ENCODE data around the gene CHRNB1.

CHRNB1 gene

DNA sequence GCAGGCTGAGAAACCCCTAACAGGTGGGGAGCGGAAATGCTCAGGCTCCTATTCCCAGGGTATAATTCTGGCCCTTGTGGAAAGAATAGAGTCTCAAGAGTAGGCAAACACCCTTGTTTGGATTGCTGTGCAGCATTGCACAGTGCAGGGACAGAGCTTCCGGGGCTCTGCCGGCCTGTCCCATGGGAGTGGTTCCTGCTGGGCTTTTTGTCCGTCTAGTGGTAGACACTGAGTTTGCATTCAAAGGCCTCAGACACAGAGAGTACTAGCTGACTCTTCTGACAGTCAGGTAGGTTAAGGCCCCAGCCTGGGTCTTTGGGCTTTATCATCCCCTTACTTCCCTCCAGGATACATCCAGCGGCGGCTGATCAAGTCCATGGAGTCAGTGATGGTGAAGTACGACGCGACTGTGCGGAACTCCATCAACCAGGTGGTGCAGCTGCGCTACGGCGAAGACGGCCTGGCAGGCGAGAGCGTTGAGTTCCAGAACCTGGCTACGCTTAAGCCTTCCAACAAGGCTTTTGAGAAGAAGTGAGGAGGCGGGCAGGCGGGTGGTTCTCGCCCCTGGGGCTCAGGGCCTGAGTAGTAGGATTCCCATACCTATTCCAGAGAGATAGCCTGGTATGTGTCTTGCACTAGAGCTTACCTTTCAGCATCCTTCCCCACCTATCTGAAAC, 57.4 kb downstream of the CHRNB1 start:
- TF ChIP-seq, protein P1, sequence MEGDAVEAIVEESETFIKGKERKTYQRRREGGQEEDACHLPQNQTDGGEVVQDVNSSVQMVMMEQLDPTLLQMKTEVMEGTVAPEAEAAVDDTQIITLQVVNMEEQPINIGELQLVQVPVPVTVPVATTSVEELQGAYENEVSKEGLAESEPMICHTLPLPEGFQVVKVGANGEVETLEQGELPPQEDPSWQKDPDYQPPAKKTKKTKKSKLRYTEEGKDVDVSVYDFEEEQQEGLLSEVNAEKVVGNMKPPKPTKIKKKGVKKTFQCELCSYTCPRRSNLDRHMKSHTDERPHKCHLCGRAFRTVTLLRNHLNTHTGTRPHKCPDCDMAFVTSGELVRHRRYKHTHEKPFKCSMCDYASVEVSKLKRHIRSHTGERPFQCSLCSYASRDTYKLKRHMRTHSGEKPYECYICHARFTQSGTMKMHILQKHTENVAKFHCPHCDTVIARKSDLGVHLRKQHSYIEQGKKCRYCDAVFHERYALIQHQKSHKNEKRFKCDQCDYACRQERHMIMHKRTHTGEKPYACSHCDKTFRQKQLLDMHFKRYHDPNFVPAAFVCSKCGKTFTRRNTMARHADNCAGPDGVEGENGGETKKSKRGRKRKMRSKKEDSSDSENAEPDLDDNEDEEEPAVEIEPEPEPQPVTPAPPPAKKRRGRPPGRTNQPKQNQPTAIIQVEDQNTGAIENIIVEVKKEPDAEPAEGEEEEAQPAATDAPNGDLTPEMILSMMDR (IDR thresholded peaks at IDR 0.05; ENCODE audit: low read depth, low read length, missing control alignments): no peak
- DNase-seq (ENCODE audit: extremely low read depth, low read depth): no peak
- no peak overlapping the region for H3K4me3 ChIP-seq (replicated peaks; ENCODE audit: low read depth, low read length)

DNA sequence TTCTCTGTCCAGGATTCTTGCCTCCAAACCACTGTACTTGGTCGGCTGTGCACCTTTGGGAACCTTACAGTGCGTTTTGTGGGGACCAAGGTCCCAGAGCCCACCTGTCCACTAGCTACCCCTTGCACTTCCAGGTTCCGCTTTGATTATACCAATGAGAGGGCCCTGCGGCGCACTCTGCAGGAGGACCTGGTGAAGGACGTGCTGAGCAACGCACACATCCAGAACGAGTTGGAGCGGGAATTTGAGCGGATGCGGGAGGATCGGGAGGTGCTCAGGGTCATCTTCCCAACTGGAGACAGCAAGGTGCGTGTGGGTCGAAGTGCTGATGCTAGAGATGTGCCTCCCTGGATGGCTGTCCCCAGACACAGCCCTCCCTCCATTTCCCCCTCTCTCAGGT, 58.1 kb downstream of the CHRNB1 start:
- no peak overlapping the region for H3K4me3 ChIP-seq (replicated peaks; ENCODE audit: low read depth, low read length)
- DNase-seq (ENCODE audit: extremely low read depth, low read depth): no peak
- TF ChIP-seq, protein P1 (IDR thresholded peaks at IDR 0.05; ENCODE audit: low read depth, low read length, missing control alignments): peak; percentile 36

DNA sequence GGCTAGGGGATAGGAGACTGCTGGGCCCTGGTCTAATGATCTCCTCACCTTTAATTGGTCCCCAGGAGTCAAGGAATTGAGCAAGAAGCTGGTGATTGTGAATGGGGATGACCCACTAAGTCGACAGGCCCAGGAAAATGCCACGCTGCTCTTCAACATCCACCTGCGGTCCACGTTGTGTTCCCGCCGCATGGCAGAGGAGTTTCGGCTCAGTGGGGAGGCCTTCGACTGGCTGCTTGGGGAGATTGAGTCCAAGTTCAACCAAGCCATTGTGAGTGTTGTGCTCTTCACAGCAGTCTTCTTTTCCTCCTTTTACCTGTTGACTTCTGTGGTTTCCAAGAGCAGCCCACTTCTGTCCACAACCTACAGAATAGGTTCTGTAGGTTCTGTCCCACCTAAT, 58.7 kb downstream of the CHRNB1 start:
- no peak for DNase-seq (ENCODE audit: extremely low read depth, low read depth)
- TF ChIP-seq, protein P1 (IDR thresholded peaks at IDR 0.05; ENCODE audit: low read depth, low read length, missing control alignments): no peak
- no peak overlapping the region for H3K4me3 ChIP-seq (replicated peaks; ENCODE audit: low read depth, low read length)
